ENCODE data around the gene MATN3. TPM values are rescaled to one million over a fixed set of nuclear protein-coding genes. Genes with fewer than 3 reads are reported as not detected.

Gene MATN3
- total RNA-seq (2021), result 2.7 and 2.8 TPM in 2 replicates
- percentile 45 among the genes with signal in this experiment for Bru-seq, nascent RNA
- BruChase-seq, experiment 1, labeled RNA remaining after a 2-hour chase, result percentile 48 among the genes with signal in this experiment
- percentile 50 among the genes with signal in this experiment for BruChase-seq, experiment 2, labeled RNA remaining after a 6-hour chase
- long read RNA-seq, transcript MATN3-201 (8 exons, 2,524 nt), result major isoform, 11 of 11 reads
- long read RNA-seq, partial matches to known transcripts, result 0 of 11 reads
- long read RNA-seq, other reads (novel, unspliced or antisense), result 0 of 11 reads

DNA sequence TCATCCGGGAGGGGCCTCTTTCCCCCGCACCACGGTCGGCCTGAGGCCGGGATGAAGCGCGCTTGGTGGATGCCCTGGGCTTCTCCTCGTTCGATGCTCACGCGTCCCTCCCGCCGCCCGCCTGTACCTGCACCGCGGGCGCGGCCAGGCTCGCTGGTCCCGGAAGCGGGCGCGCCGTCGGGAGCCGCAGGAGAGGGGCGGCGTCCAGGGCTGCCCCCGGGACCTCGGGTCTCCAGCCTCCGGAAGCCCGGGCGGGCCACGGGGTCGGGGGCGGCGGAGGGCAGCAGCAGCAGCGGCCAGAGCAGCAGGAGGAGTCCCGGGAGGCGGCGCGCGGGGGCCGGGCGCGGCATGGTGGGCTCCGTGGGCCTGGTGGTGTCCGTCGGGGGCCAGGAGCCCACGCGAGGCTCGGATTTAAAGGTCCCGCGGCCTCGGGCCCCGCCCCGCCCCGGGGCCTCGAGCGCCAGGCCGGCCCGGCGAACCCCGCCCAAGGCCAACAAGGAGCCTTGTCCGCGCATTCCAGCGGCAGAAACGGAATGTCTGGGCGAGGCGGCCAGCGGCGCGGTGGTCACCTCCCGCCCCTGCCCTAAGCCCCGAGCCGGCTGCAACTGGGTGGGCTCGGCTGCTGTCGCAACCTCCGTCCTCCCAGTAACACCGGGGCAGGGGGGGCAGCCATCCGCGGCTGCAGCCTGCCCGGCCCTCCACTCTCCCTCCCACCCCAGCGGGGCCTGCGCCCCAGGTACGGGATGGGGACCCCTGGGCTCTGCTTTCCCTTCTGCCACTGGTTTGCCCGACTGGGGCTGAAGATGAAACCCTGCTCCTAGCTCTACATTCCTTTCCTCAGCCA lies at the start of gene MATN3:
MATN3 (minus strand) TSS at position 387 of the 844 bp plus-strand sequence; CDS start at position 350, 37 bp downstream.
- DNase-seq (ENCODE audit: low spot score), result no peak
- TF ChIP-seq CTCF (conservative IDR thresholded peaks at IDR 0.05; ENCODE audit: low read depth, low read length) (no peak), EZH2 (IDR thresholded peaks at IDR 0.05; ENCODE audit: borderline replicate concordance, low read depth, low read length, poor library complexity, severe bottlenecking) (no peak)
- Histone ChIP-seq H3K4me1 (ENCODE audit: insufficient read depth, low read length, poor library complexity, severe bottlenecking) (peaks cover 3% of the 10 kb centered on the region), H3K4me3 (ENCODE audit: low read depth, low read length, poor library complexity, severe bottlenecking) (peak within 1 kb of the TSS; percentile 54), H3K27me3 (replicated peaks; ENCODE audit: insufficient read depth, low read depth, low read length, poor library complexity) (no peaks in the 10 kb centered on the region), H3K9me3 (ENCODE audit: low read depth, low read length, poor library complexity, severe bottlenecking) (no peaks in the 10 kb centered on the region), H3K27ac (ENCODE audit: low read depth, low read length, poor library complexity, severe bottlenecking) (peak within 1 kb of the TSS; percentile 42), H3K36me3 (ENCODE audit: insufficient read depth, low read length, poor library complexity, severe bottlenecking) (no peaks in the 10 kb centered on the region)
- intact Hi-C loops (cut with micrococcal nuclease; ENCODE audit: unreplicated experiment), result loop anchor here (5.0 kb wide), 1 partner anchor 55 kb away; no protein-coding TSS in a partner anchor
- CTCF ChIA-PET, result interaction anchor here (0.7 kb wide), 1 partner anchor 173 kb away, joined by 3 read pairs; no protein-coding TSS in a partner anchor
- no TSS peak for BruUV-seq (replicated peaks)
- POLR2A ChIA-PET (ENCODE audit: low non-redundant PET), result no interaction called here

- DNase-seq (ENCODE audit: low spot score), result no peak
- no peaks in the 10 kb centered on the region for H3K36me3 ChIP-seq (ENCODE audit: insufficient read depth, low read length, poor library complexity, severe bottlenecking)
- POLR2A ChIA-PET (ENCODE audit: low non-redundant PET), result no interaction called here
- no peak overlapping the region for H3K4me3 ChIP-seq (ENCODE audit: low read depth, low read length, poor library complexity, severe bottlenecking)
- no peaks in the 10 kb centered on the region for H3K9me3 ChIP-seq (ENCODE audit: low read depth, low read length, poor library complexity, severe bottlenecking)
- intact Hi-C loops (cut with micrococcal nuclease; ENCODE audit: unreplicated experiment), result no loop called here
- no peak for TF ChIP-seq CTCF (conservative IDR thresholded peaks at IDR 0.05; ENCODE audit: low read depth, low read length)
- TF ChIP-seq EZH2 (IDR thresholded peaks at IDR 0.05; ENCODE audit: borderline replicate concordance, low read depth, low read length, poor library complexity, severe bottlenecking), result no peak
- H3K27ac ChIP-seq (ENCODE audit: low read depth, low read length, poor library complexity, severe bottlenecking), result no peak overlapping the region
- no peaks in the 10 kb centered on the region for H3K27me3 ChIP-seq (replicated peaks; ENCODE audit: insufficient read depth, low read depth, low read length, poor library complexity)
- H3K4me1 ChIP-seq (ENCODE audit: insufficient read depth, low read length, poor library complexity, severe bottlenecking), result peaks cover 15% of the 10 kb centered on the region
- BruUV-seq (replicated peaks), result no TSS peak
- CTCF ChIA-PET, result no interaction called here
Measured at GRCh38 chr2:20061940-20062339, 49.5 kb upstream of the MATN3 start.

DNA sequence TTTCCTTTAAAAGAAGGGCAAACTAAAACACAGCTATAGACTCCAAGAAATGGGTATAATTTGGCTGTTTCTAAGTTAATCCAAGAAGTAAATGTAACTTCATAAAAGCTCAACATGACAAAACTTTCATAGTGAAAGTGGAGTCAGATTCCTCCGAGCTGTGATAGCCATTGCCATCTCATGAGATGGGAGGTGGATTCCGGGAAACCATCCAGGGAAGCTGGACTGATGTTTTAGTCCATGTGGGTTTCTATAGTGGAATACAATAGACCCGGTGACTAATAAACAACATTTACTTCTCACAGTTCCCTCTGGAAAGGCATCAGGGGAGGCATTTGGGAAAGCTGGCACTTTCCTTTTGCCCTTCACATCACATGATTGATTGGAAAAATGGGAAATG lies 49.0 kb upstream of the MATN3 start:
- Histone ChIP-seq H3K36me3 (ENCODE audit: insufficient read depth, low read length, poor library complexity, severe bottlenecking) (no peaks in the 10 kb centered on the region), H3K4me3 (ENCODE audit: low read depth, low read length, poor library complexity, severe bottlenecking) (no peak overlapping the region), H3K4me1 (ENCODE audit: insufficient read depth, low read length, poor library complexity, severe bottlenecking) (peaks cover 11% of the 10 kb centered on the region), H3K27ac (ENCODE audit: low read depth, low read length, poor library complexity, severe bottlenecking) (no peak overlapping the region), H3K9me3 (ENCODE audit: low read depth, low read length, poor library complexity, severe bottlenecking) (no peaks in the 10 kb centered on the region), H3K27me3 (replicated peaks; ENCODE audit: insufficient read depth, low read depth, low read length, poor library complexity) (no peaks in the 10 kb centered on the region)
- intact Hi-C loops (cut with micrococcal nuclease; ENCODE audit: unreplicated experiment), result no loop called here
- ChIA-PET POLR2A (ENCODE audit: low non-redundant PET) (no interaction called here), CTCF (no interaction called here)
- BruUV-seq (replicated peaks), result no TSS peak
- TF ChIP-seq CTCF (conservative IDR thresholded peaks at IDR 0.05; ENCODE audit: low read depth, low read length) (no peak), EZH2 (IDR thresholded peaks at IDR 0.05; ENCODE audit: borderline replicate concordance, low read depth, low read length, poor library complexity, severe bottlenecking) (no peak)
- DNase-seq (ENCODE audit: low spot score), result no peak
